IMR-90 (cell line): ENCODE results near the gene CFAP97D2.

Experiments used
- CEBPB ChIP-seq: IDR thresholded peaks from 2 replicates; pipeline ENCODE4 v1.6.1; 2012; ENCODE audit warnings: low read depth, low read length, improper control_type of control experiment
- CHD1 ChIP-seq: IDR thresholded peaks from 2 replicates; pipeline ENCODE4 v1.6.1; 2012; ENCODE audit warnings: low read depth, low read length, improper control_type of control experiment
- FOS ChIP-seq: fragments of 150-350 bp; IDR thresholded peaks from 2 replicates; pipeline ENCODE4 v1.6.1; 2016; ENCODE audit warnings: low read depth, low read length
- MAFK ChIP-seq: IDR thresholded peaks from 2 replicates; pipeline ENCODE4 v1.6.1; 2012; ENCODE audit warnings: low read depth, low read length, improper control_type of control experiment
- MXI1 ChIP-seq: IDR thresholded peaks from 2 replicates; pipeline ENCODE4 v1.6.1; 2012; ENCODE audit warnings: low read depth, mild to moderate bottlenecking, low read length, moderate library complexity, borderline replicate concordance
- POLR2A ChIP-seq: IDR thresholded peaks from 2 replicates; pipeline ENCODE4 v1.6.1; 2012; ENCODE audit warnings: mild to moderate bottlenecking, low read depth, low read length
- RAD21 ChIP-seq: IDR thresholded peaks from 2 replicates; pipeline ENCODE4 v1.6.1; 2012; ENCODE audit warnings: low read length, improper control_type of control experiment
- RCOR1 ChIP-seq: IDR thresholded peaks from 2 replicates; pipeline ENCODE4 v1.6.1; 2012; ENCODE audit warnings: mild to moderate bottlenecking, low read length, improper control_type of control experiment; ENCODE audit not compliant: insufficient replicate concordance
- RFX5 ChIP-seq: IDR thresholded peaks from 2 replicates; pipeline ENCODE4 v1.8.0; 2012; ENCODE audit warnings: low read depth, mild to moderate bottlenecking, low read length, moderate library complexity
- SMC3 ChIP-seq: fragments of 150-350 bp; IDR thresholded peaks from 2 replicates; pipeline ENCODE4 v1.6.1; 2016; ENCODE audit warnings: low read depth, mild to moderate bottlenecking, antibody characterized with exemption, low read length, moderate library complexity
- TF ChIP-seq, protein P1 (sequence below): conservative IDR thresholded peaks from 2 replicates; pipeline ENCODE4 v1.5.1; 2012; ENCODE audit warnings: mild to moderate bottlenecking, low read depth, low read length, improper control_type of control experiment
- TF ChIP-seq, protein P2 (sequence below): fragments of 150-350 bp; IDR thresholded peaks from 2 replicates; pipeline ENCODE4 v1.6.1; 2016; ENCODE audit warnings: low read depth, mild to moderate bottlenecking, low read length, moderate library complexity, borderline replicate concordance
- TF ChIP-seq, protein P3 (sequence below): fragments of 150-350 bp; IDR thresholded peaks from 2 replicates; pipeline ENCODE4 v1.6.1; 2017; ENCODE audit warnings: mild to moderate bottlenecking, antibody characterized with exemption, low read length, low read depth

DNA sequence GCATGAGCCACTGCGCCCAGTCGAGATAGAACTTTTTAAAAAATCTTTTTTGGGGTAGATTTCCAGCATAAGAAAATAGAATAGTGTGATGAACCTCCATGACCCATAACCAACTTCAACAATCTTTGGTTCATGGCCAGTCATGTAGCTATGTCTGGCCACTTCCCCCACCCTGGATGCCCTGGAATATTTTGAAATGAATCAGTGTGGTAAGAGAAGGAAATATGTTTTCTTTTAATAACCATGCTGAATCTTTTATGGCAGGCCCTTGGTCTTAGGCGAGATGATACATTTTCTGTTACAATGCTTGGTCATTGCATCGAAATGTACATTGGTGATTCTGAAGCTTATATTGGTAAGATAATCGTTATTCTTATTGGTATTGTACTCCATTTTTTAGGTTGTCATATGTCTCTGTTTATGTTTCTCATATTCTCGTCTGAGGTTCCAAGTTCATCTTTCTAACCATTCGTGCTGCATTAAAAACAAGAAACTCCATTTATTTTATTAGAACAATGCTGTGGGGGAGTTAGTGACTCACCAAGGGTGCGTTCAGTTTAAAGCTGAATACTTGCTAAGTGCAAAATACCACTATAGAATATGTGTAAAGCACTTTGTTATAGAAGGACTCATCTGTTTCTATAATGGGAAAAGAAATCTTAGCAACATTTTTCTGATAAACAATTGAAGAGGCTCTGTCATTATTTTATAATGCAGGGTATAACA is 86.0 kb downstream of the CFAP97D2 start:
- TF ChIP-seq POLR2A (no peak), RFX5 (no peak), RAD21 (no peak), CEBPB (peak; percentile 19; the same call in 1 of the 2 replicates), MAFK (no peak), FOS (no peak), MXI1 (no peak), SMC3 (no peak), RCOR1 (no peak), CHD1 (no peak)
- TF ChIP-seq, protein P1, sequence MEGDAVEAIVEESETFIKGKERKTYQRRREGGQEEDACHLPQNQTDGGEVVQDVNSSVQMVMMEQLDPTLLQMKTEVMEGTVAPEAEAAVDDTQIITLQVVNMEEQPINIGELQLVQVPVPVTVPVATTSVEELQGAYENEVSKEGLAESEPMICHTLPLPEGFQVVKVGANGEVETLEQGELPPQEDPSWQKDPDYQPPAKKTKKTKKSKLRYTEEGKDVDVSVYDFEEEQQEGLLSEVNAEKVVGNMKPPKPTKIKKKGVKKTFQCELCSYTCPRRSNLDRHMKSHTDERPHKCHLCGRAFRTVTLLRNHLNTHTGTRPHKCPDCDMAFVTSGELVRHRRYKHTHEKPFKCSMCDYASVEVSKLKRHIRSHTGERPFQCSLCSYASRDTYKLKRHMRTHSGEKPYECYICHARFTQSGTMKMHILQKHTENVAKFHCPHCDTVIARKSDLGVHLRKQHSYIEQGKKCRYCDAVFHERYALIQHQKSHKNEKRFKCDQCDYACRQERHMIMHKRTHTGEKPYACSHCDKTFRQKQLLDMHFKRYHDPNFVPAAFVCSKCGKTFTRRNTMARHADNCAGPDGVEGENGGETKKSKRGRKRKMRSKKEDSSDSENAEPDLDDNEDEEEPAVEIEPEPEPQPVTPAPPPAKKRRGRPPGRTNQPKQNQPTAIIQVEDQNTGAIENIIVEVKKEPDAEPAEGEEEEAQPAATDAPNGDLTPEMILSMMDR, result no peak
- TF ChIP-seq, protein P2, sequence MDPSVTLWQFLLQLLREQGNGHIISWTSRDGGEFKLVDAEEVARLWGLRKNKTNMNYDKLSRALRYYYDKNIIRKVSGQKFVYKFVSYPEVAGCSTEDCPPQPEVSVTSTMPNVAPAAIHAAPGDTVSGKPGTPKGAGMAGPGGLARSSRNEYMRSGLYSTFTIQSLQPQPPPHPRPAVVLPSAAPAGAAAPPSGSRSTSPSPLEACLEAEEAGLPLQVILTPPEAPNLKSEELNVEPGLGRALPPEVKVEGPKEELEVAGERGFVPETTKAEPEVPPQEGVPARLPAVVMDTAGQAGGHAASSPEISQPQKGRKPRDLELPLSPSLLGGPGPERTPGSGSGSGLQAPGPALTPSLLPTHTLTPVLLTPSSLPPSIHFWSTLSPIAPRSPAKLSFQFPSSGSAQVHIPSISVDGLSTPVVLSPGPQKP, result no peak
- TF ChIP-seq, protein P3, sequence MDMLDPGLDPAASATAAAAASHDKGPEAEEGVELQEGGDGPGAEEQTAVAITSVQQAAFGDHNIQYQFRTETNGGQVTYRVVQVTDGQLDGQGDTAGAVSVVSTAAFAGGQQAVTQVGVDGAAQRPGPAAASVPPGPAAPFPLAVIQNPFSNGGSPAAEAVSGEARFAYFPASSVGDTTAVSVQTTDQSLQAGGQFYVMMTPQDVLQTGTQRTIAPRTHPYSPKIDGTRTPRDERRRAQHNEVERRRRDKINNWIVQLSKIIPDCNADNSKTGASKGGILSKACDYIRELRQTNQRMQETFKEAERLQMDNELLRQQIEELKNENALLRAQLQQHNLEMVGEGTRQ, result no peak
